ENCODE data around the gene RSPH10B. TPM values are rescaled to one million over a fixed set of nuclear protein-coding genes. Genes with fewer than 3 reads are reported as not detected.
"Not testable (repeated sequence)": the region's sequence is repeated elsewhere in the genome, so short reads cannot be mapped to it uniquely, and the experiment has no call there.

RSPH10B gene
- total RNA-seq, 2 experiments from 2014 or later: 0.59 TPM; not detected in 1

DNA sequence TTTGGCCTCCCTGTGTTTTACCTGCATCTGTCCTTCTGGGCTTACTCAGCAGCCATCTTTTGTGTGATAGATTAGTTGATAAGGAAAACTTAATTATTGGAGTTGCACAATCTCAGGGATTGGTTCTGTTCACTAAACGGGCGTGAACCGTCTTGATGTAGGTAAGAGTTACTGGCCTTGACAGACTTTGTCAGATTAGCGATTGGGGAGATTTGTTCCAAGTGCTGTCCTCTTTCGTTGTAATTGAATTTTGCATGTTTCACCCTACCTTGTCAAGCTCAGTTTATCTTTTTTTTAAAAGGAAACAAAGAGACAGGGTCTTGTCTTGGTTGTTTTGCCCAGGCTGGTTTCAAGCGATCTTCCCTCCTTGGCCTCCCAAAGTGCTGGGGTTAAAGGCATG, 67.5 kb downstream of the RSPH10B start:
- H3K27ac Mint-ChIP-seq; CTCF ChIA-PET; H3K36me3 Mint-ChIP-seq (ENCODE audit: low read depth); H3K4me3 Mint-ChIP-seq; ATAC-seq; POLR2A ChIA-PET; H3K27me3 Mint-ChIP-seq; intact Hi-C loops (cut with micrococcal nuclease); H3K9me3 Mint-ChIP-seq; H3K4me1 Mint-ChIP-seq (ENCODE audit: low read depth); DNase-seq: not testable (repeated sequence)

DNA sequence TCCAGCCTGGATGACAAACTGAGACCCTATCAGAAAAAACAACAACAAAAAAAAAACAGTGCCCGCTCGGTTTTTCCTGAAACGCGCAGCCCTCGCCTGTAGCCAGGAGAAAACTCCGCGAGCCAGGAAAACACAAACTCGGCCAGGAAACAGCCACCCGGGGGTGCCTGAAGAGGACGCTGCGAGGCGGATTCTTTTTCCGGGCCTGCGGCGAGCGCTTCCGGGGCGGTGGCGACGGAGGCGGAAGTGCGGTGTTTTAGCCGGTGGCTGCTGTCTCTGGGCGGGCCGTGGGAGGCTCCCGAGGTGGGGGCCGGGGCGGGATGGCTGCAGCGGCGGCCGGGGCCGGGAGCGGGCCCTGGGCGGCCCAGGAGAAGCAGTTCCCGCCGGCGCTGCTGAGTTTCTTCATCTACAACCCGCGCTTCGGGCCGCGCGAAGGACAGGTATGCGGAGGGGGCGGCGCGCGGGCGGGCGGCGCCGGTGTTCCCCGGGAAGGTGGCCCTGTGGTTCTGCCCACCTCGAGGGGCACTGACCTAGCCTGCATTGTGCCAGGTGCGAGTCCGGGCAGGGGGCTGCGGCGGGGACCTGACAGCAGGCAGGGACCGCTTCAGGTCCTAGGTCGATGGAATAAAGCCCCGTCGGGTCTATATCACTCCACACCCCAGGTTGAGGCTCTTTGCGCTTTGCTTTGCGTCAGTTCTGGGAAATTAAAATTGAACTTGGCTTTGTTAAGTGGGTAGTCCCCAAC, 71.8 kb downstream of the RSPH10B start, which contains the start of gene CCZ1:
CCZ1 (plus strand) TSS at position 254 of the 745 bp plus-strand sequence; CDS start at position 321, 67 bp downstream.
- peak within 1 kb of the TSS; percentile 85 for H3K4me3 Mint-ChIP-seq
- DNase-seq (peak; percentile 86), ATAC-seq (peak; percentile 94)
- intact Hi-C loops (cut with micrococcal nuclease); H3K36me3 Mint-ChIP-seq (ENCODE audit: low read depth); H3K9me3 Mint-ChIP-seq; H3K4me1 Mint-ChIP-seq (ENCODE audit: low read depth); H3K27me3 Mint-ChIP-seq; POLR2A ChIA-PET; CTCF ChIA-PET: not testable (repeated sequence)
- H3K27ac Mint-ChIP-seq: peak within 1 kb of the TSS; percentile 91

GRCh38 chr7:5897369-5897919, 73.0 kb downstream of the RSPH10B start:
- POLR2A ChIA-PET; CTCF ChIA-PET; intact Hi-C loops (cut with micrococcal nuclease); ATAC-seq; H3K27me3 Mint-ChIP-seq; H3K36me3 Mint-ChIP-seq (ENCODE audit: low read depth); H3K9me3 Mint-ChIP-seq; DNase-seq; H3K27ac Mint-ChIP-seq; H3K4me1 Mint-ChIP-seq (ENCODE audit: low read depth): not testable (repeated sequence)
- H3K4me3 Mint-ChIP-seq: peak overlapping the region; percentile 47

DNA sequence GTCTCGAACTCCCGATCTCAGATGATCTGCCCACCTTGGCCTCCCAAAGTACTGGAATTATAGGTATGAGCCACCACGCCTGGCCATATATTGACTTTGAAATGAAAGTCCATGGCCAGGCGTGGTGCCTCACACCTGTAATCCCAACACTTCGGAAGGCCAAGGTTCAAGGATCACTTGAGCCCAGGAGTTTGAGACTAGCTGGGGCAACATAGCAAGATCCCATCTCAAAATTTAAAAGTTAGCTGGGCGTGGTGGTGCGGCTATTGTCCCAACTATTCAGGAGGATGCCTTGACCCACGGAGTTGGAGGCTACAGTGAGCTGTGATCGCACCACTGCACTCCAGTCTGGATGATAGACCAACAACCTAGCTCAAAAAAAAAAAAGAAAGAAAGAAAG, 78.0 kb downstream of the RSPH10B start:
- Mint-ChIP-seq H3K27me3 (no peaks in the 10 kb centered on the region), H3K4me3 (no peak overlapping the region), H3K27ac (no peak overlapping the region), H3K9me3 (no peaks in the 10 kb centered on the region), H3K36me3 (ENCODE audit: low read depth) (no peaks in the 10 kb centered on the region), H3K4me1 (ENCODE audit: low read depth) (no peaks in the 10 kb centered on the region)
- intact Hi-C loops (cut with micrococcal nuclease): no loop called here
- ChIA-PET CTCF (interaction anchor here (1.3 kb wide), 1 partner anchor 12 kb away, joined by 3 read pairs; the partner anchor contains the start of gene OCM), POLR2A (no interaction called here)
- no peak for TF ChIP-seq CTCF (IDR thresholded peaks at IDR 0.05)
- ATAC-seq (no peak), DNase-seq (no peak)

GRCh38 chr7:5890244-5890643, 80.2 kb downstream of the RSPH10B start:
- CTCF ChIA-PET; H3K4me1 Mint-ChIP-seq (ENCODE audit: low read depth); H3K9me3 Mint-ChIP-seq; H3K4me3 Mint-ChIP-seq; H3K36me3 Mint-ChIP-seq (ENCODE audit: low read depth); intact Hi-C loops (cut with micrococcal nuclease); DNase-seq; POLR2A ChIA-PET; H3K27me3 Mint-ChIP-seq; H3K27ac Mint-ChIP-seq; ATAC-seq: not testable (repeated sequence)

DNA sequence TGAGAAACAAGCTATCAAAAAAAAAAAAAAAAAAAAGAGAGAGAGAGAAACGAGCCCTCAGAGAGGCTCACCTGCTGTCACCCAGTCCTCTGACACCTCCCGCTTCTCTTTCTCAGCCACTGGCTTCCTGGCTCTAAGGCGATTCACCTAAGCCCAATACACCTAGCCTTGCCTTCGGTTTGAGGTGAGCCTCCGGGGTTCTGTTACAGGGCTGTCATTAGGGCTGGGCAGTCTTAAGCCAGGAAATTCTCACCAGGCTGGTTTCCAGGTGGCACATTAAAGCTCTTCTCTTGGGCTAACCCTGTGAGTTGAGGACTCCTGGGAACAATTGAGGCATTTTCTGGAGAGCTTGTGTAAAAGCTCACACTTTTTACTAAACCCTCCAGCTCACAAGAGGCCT, 82.5 kb downstream of the RSPH10B start:
- intact Hi-C loops (cut with micrococcal nuclease); H3K36me3 Mint-ChIP-seq (ENCODE audit: low read depth); H3K4me1 Mint-ChIP-seq (ENCODE audit: low read depth); H3K4me3 Mint-ChIP-seq; ATAC-seq; H3K9me3 Mint-ChIP-seq; DNase-seq; H3K27me3 Mint-ChIP-seq; H3K27ac Mint-ChIP-seq: not testable (repeated sequence)
- ChIA-PET POLR2A (interaction anchor here (0.7 kb wide), 1 partner anchor 121 kb away, joined by 3 read pairs; the partner anchor contains the start of genes AIMP2 and PMS2), CTCF (interaction anchor here (1.8 kb wide), 1 partner anchor 31 kb away, joined by 4 read pairs; no protein-coding TSS in a partner anchor)

DNA sequence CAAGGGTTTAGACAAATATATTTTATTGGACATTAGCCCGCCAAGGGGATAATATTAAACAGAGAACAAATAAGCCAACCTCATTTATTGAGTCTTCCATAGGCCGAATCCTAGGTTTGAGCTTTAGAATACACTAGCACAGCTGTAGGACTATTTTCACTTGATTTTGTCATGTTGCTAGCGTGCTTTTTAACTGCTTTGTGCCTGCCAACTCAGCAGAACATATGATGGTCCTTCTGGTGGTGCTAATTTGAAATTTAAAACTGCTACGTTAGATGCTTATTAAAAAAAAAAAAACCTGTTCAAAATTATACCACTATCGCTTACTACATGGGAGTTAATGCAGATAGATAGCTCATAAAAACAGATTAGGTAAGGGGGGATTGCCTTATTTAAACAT, 86.1 kb downstream of the RSPH10B start:
- H3K9me3 Mint-ChIP-seq; POLR2A ChIA-PET; H3K27me3 Mint-ChIP-seq; H3K27ac Mint-ChIP-seq; CTCF ChIA-PET; ATAC-seq; H3K36me3 Mint-ChIP-seq (ENCODE audit: low read depth); DNase-seq; H3K4me3 Mint-ChIP-seq; intact Hi-C loops (cut with micrococcal nuclease); H3K4me1 Mint-ChIP-seq (ENCODE audit: low read depth): not testable (repeated sequence)

DNA sequence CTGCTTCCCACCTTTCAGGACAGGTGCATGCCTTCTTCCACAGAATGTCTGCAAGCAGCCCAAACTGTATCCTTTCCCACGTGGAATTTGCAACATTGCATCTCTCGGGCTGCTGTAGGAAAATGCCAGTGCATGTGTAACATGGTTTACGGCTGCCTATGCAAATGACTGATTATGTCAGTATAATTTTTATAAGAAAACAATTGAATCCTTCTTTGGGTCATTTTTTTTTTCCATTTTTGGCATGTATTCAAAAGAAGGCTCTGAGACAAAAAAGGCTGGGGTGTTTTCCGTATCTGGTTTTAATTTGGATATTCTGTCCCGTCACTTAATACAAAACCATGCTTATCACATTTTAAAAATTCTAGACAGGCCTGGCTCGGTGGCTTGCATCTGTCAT, 90.4 kb downstream of the RSPH10B start:
- CTCF ChIA-PET: interaction anchor here (1.2 kb wide), 1 partner anchor 12 kb away, joined by 3 read pairs; no protein-coding TSS in a partner anchor
- not testable (repeated sequence) for H3K27ac Mint-ChIP-seq

DNA sequence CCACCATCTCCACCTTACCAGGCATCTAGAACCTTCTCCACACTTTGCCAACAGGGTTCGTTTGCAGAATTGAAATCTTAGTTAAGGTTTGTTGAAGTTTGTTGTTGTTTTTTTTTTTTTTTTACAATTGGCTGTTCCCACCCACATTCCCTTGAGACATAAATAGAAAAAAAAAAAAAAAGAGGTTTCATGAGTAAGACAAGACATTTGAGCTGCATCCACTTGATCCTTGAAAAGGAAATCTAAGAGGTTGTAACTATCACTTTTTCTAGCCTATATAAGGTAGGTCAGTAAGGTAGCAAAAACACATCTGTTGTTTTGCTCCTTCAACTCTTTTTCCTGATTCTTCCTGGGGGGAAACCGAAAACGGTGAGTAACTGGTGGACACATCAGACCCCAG, 90.9 kb downstream of the RSPH10B start:
- H3K4me3 Mint-ChIP-seq; POLR2A ChIA-PET; CTCF ChIA-PET; H3K4me1 Mint-ChIP-seq (ENCODE audit: low read depth); intact Hi-C loops (cut with micrococcal nuclease); DNase-seq; H3K9me3 Mint-ChIP-seq; H3K27ac Mint-ChIP-seq; H3K27me3 Mint-ChIP-seq; ATAC-seq; H3K36me3 Mint-ChIP-seq (ENCODE audit: low read depth): not testable (repeated sequence)

More for the DNA sequence above, 90.4 kb downstream of the RSPH10B start:
- H3K4me3 Mint-ChIP-seq; H3K27me3 Mint-ChIP-seq; DNase-seq; H3K36me3 Mint-ChIP-seq (ENCODE audit: low read depth); H3K9me3 Mint-ChIP-seq; H3K4me1 Mint-ChIP-seq (ENCODE audit: low read depth); intact Hi-C loops (cut with micrococcal nuclease); ATAC-seq; POLR2A ChIA-PET: not testable (repeated sequence)

Measured in activated CD8-positive, alpha-beta T cell treated with anti-CD3 and anti-CD28 coated beads for 36 hours (primary cell).